Immature natural killer cell (primary cell): ENCODE results near the gene UGT2B15. TPM values are rescaled to one million over a fixed set of nuclear protein-coding genes. Genes with fewer than 3 reads are reported as not detected.
"Not testable (repeated sequence)": the region's sequence is repeated elsewhere in the genome, so short reads cannot be mapped to it uniquely, and the experiment has no call there.

ENCODE experiments used
- DNase-seq, 3 donors: peaks; one replicate each; pipeline ENCODE4 v3.0.0; 2022; ENCODE audit warnings: mixed read lengths in 1 of 3
- H3K27ac Mint-ChIP-seq, 6 donors: one replicate each; pipeline ENCODE4 v1.8.0; 2020; ENCODE audit warnings: mixed read lengths in 6 of 6, mild to moderate bottlenecking in 5 of 6, inconsistent platforms in 4 of 6, moderate library complexity in 3 of 6
- H3K27me3 Mint-ChIP-seq, 3 donors: one replicate each; pipeline ENCODE4 v1.8.0; 2020 to 2021; ENCODE audit warnings: low read depth in 3 of 3, mild to moderate bottlenecking in 3 of 3, mixed read lengths in 3 of 3, moderate library complexity in 3 of 3, inconsistent platforms in 1 of 3
- H3K36me3 Mint-ChIP-seq, 3 donors: one replicate each; pipeline ENCODE4 v1.8.0; 2020; ENCODE audit warnings: mixed read lengths in 3 of 3, inconsistent platforms in 2 of 3, mild to moderate bottlenecking in 2 of 3
- H3K4me1 Mint-ChIP-seq, 2 donors: one replicate each; pipeline ENCODE4 v1.8.0; 2020; ENCODE audit warnings: inconsistent platforms in 2 of 2, mild to moderate bottlenecking in 2 of 2, mixed read lengths in 2 of 2, moderate library complexity in 1 of 2
- H3K4me3 Mint-ChIP-seq, 5 donors: one replicate each; pipeline ENCODE4 v1.8.0; 2020; ENCODE audit warnings: mild to moderate bottlenecking in 5 of 5, mixed read lengths in 5 of 5, inconsistent platforms in 3 of 5, moderate library complexity in 3 of 5
- H3K9me3 Mint-ChIP-seq, 6 donors: one replicate each; pipeline ENCODE4 v1.8.0; 2020; ENCODE audit warnings: mild to moderate bottlenecking in 6 of 6, mixed read lengths in 6 of 6, inconsistent platforms in 4 of 6, moderate library complexity in 3 of 6
- polyA plus RNA-seq, 3 donors: library from polyadenylated mRNA; unstranded; fragments of 300-500 nt; fragmentation: Illumina TruSeq; gene quantifications; one replicate each; pipeline ENCODE4 v1.2.3, GENCODE V29; 2021

UGT2B15 gene
- polyA plus RNA-seq: not detected

DNA sequence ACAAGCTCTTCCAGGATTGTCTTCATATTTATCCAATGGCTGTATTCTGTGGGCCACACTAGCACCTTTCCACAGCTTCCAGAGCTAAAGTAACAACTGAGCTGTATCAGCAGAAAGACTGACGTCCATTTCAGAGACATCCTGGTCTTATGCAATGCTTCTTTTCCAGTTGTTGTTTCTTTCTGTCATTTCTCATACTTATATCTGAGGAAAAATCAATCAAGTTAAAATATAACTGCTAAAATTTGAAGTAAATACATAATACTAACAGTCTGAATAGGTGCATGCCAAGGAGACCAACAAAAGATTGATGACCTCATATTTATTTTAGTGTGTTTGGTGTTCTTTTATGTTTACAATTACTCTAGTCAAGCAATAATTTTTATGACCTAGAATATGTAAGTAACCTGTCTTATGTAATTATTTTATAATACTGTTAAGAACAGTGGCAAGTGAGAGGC, at the start of gene UGT2B15:
Gene UGT2B15, minus strand, starts transcription at position 174 of the 461 bp plus-strand sequence. Its CDS starts 34 bp downstream, at position 140.
- H3K27me3 Mint-ChIP-seq, H3K36me3 Mint-ChIP-seq, H3K4me1 Mint-ChIP-seq, H3K4me3 Mint-ChIP-seq, H3K27ac Mint-ChIP-seq, DNase-seq: not testable (repeated sequence)
- peaks cover 3 to 19% (median 11%) of the 10 kb centered on the region in 6 donors for H3K9me3 Mint-ChIP-seq

DNA sequence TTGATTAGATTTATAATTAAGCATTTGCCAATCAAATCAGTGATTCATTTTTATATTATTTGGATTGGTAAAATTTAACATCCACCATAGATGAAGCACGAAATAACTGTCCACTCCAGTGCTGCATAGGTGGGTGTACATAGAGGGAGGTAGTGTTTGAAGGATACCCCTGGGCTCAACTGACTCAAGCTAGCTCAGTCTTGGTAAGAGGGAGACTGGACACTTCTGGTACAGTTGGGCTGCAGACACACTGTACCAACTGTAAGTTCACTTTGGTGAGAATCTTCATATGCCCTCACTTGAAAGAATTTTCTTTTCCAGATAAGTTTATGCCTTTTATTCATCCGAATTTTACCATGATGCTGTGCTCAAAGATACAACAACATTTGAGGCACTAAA, 48.6 kb upstream of the UGT2B15 start:
- H3K27ac Mint-ChIP-seq: no peak overlapping the region
- DNase-seq: no peak
- no peaks in the 10 kb centered on the region for H3K4me1 Mint-ChIP-seq
- no peak overlapping the region for H3K4me3 Mint-ChIP-seq
- no peaks in the 10 kb centered on the region for H3K36me3 Mint-ChIP-seq
- peaks cover 3 to 16% (median 10%) of the 10 kb centered on the region in 6 donors for H3K9me3 Mint-ChIP-seq
- H3K27me3 Mint-ChIP-seq: peaks cover 0 to 8% (median 0%) of the 10 kb centered on the region in 3 donors

DNA sequence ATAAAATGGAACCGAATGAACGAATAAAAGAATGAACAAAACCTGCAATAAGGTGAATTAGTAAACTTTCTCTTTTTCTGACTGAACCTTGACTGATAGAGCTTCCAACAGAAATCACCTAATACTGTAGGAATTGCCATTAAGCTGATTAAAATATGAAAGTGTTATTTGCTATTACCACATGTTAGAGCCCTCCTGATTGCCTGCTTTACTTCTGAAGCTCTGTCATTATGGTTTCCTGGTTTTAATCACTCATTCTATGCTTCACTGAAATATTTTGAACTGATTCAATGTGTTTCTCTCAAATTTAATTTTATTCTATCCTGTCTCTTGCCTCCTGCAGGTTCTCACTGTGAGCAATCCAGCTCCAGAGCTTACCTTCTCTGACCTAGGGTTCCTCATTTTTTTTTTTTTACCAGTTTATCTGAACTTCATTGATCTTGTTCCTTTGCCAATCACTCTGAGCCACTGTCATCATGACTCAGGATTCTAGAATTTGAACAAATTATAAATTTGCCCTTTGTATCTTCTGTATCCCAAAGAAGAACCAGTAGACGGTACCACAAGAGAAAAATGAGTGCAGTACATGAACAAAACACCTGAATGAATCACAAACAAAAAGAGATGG, 48.1 kb upstream of the UGT2B15 start:
- DNase-seq: no peak
- H3K4me1 Mint-ChIP-seq: no peaks in the 10 kb centered on the region
- no peaks in the 10 kb centered on the region for H3K36me3 Mint-ChIP-seq

DNA sequence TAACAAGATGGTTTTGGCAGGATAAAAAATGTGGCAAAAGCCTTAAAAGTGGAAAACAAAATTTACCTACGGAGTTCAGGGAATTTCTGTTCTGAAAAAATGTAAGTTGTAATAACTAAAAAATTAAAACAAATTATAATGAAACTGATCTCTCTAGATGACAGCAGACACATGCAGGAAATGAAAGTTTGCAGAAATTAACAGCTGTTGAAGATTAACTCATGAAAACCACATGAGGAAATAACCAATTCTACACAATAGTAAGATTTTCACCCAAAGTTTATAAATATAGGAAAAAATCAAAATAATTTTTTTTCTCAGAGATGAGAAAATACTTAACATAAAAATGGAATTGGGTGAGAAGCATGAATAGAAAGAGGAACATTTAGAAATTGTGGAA, 47.5 kb upstream of the UGT2B15 start:
- peaks cover 3 to 14% (median 10%) of the 10 kb centered on the region in 6 donors for H3K9me3 Mint-ChIP-seq
- H3K27ac Mint-ChIP-seq: no peak overlapping the region
- H3K27me3 Mint-ChIP-seq: peaks cover 0 to 7% (median 0%) of the 10 kb centered on the region in 3 donors
- DNase-seq: no peak
- no peaks in the 10 kb centered on the region for H3K4me1 Mint-ChIP-seq
- no peaks in the 10 kb centered on the region for H3K36me3 Mint-ChIP-seq
- H3K4me3 Mint-ChIP-seq: no peak overlapping the region

More for the DNA sequence above, 48.1 kb upstream of the UGT2B15 start:
- Mint-ChIP-seq H3K27me3 (peaks cover 0 to 8% (median 0%) of the 10 kb centered on the region in 3 donors), H3K27ac (no peak overlapping the region), H3K9me3 (peaks cover 3 to 15% (median 10%) of the 10 kb centered on the region in 6 donors), H3K4me3 (no peak overlapping the region)

DNA sequence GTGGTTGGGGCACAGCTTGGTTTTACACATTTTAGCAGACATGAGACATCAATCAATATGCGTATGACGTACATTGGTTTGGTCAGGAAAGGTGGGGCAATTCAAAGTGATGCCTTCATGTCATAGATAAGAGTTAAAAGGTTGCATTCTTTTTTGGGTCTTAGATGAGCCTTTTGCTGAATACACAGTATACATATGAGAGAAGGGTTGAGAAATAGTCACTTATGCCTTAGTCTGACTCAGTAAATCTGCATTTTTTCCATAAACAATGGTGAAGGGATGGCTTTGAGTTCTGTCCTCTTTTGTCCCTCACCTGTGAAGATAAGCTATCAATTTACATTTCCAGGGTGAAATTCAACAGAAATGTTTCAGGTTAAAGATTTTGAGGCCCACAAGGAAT, 43.9 kb upstream of the UGT2B15 start:
- Mint-ChIP-seq H3K4me1 (no peaks in the 10 kb centered on the region), H3K27me3 (peaks cover 0 to 4% (median 0%) of the 10 kb centered on the region in 3 donors), H3K27ac (no peak overlapping the region), H3K9me3 (peaks cover 0 to 10% (median 2%) of the 10 kb centered on the region in 6 donors), H3K4me3 (no peak overlapping the region), H3K36me3 (no peaks in the 10 kb centered on the region)
- DNase-seq: no peak

DNA sequence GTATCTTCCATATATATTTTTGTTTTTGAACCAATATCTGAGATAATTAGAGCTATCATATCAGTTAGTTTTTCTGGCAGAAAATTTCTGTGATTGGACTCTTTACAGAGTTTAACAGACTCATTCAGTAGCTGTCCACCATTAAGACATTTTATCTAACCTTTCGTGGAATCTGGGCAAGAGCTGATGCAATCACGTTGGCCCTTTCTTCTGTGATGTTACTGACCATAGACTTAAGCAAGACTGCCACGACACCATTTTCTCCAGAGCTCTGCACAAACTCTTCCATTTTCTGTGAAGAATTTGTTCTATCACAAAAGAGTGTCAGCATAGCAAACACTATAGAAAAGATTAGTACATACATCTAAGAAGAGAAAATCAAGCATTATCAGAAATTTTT, 41.8 kb upstream of the UGT2B15 start:
- H3K4me3 Mint-ChIP-seq: no peak overlapping the region
- no peaks in the 10 kb centered on the region for H3K36me3 Mint-ChIP-seq
- no peaks in the 10 kb centered on the region for H3K4me1 Mint-ChIP-seq
- H3K9me3 Mint-ChIP-seq: peaks cover 3 to 10% (median 7%) of the 10 kb centered on the region in 6 donors
- no peak overlapping the region for H3K27ac Mint-ChIP-seq
- DNase-seq: no peak
- H3K27me3 Mint-ChIP-seq: peaks cover 0 to 7% (median 0%) of the 10 kb centered on the region in 3 donors

DNA sequence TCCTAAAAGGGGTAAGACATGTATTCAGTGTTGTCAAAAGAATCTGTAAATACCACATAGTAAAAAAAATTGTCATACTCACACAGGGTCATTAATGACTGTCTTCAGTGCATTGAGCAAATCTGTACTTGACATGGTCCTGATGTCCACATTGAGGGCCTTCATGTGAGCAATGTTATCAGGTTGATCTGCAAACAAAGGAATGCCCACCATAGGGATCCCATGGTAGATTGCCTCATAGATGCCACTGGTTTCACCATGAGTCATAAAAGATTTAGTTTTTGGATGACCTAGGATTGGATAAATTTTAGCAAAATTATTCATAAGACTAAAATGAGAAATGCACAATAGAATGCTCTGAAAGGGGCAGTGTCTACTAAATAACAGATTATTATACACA, 38.1 kb upstream of the UGT2B15 start:
- H3K36me3 Mint-ChIP-seq: no peaks in the 10 kb centered on the region
- H3K27ac Mint-ChIP-seq: no peak overlapping the region
- no peak overlapping the region for H3K4me3 Mint-ChIP-seq
- H3K4me1 Mint-ChIP-seq: no peaks in the 10 kb centered on the region
- H3K9me3 Mint-ChIP-seq: peaks cover 3 to 18% (median 10%) of the 10 kb centered on the region in 6 donors
- DNase-seq: no peak
- peaks cover 0 to 5% (median 0%) of the 10 kb centered on the region in 3 donors for H3K27me3 Mint-ChIP-seq

DNA sequence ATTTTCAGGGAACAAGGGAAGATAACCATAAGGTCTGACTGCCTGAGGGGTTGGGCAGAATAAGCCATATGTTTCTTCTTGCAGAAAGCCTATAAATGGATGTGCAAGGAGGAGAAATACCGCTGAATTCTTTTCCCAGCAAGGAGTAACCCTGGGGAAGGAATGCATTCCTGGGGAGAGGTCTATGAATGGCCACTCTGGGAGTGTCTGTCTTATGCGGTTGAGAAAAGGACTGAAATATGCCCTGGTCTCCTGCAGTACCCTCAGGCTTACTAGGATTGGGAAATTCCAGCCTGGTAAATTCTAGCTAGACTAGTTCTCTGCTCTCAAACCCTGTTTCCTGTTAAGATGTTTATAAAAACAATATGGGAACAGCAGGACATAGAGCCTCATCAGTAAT, 32.7 kb upstream of the UGT2B15 start:
- H3K9me3 Mint-ChIP-seq: peaks cover 0 to 26% (median 11%) of the 10 kb centered on the region in 6 donors
- not testable (repeated sequence) for H3K4me3 Mint-ChIP-seq, H3K27ac Mint-ChIP-seq, H3K27me3 Mint-ChIP-seq, DNase-seq, H3K36me3 Mint-ChIP-seq, H3K4me1 Mint-ChIP-seq

DNA sequence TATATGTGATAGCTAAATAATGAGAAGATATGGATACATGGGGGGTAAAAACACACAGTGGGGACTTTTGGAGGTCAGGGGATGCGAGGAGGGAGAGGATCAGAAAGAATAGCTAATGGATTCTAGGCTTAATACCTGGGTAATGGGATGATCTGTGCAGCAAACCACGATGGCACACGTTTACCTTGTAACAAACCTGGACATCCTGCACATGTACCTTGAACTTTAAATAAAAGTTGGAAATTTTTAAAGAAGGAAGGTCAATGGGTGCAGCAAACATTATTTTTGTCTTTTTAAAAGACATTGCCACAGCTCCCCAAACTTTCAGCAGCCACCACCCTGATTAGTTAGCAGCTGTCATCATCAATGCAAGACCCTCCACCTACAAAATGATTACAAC, 29.7 kb upstream of the UGT2B15 start:
- H3K9me3 Mint-ChIP-seq: peaks cover 5 to 27% (median 11%) of the 10 kb centered on the region in 6 donors
- H3K27me3 Mint-ChIP-seq: peaks cover 0 to 3% (median 2%) of the 10 kb centered on the region in 3 donors
- H3K4me1 Mint-ChIP-seq: no peaks in the 10 kb centered on the region
- no peak overlapping the region for H3K27ac Mint-ChIP-seq
- H3K4me3 Mint-ChIP-seq: no peak overlapping the region
- no peaks in the 10 kb centered on the region for H3K36me3 Mint-ChIP-seq
- no peak for DNase-seq

DNA sequence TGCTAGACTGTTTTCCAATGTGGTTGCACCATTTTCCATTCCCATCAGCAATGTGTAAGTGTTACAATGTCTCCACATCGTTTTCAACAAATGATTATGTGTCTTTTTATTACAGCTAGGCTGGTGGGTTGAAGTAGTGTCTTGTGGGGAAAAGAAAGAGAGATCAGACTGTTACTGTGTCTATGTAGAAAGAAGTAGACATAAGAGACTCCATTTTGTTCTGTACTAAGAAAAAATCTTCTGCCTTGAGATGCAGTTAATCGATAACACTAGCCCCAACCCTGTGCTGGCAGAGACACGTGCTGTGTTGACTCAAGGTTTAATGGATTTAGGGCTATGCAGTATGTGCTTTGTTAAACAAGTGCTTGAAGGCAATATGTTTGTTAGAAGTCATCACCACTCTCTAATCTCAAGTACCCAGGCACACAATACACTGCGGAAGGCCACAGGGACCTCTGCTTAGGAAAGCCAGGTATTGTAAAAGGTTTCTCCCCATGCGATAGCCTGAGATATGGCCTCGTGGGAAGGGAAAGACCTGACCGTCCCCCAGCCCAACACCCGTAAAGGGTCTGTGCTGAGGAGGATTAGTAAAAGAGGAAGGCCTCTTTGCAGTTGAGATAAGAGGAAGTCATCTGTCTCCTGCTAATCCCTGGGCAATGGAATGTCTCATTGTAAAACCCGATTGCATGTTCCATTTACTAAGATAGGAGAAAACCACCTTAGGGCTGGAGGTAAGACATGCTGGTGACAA, 23.0 kb upstream of the UGT2B15 start:
- Mint-ChIP-seq H3K27ac (no peak overlapping the region), H3K9me3 (peaks cover 5 to 20% (median 9%) of the 10 kb centered on the region in 6 donors), H3K4me3 (no peak overlapping the region), H3K36me3 (no peaks in the 10 kb centered on the region), H3K4me1 (no peaks in the 10 kb centered on the region), H3K27me3 (peaks cover 0 to 2% (median 0%) of the 10 kb centered on the region in 3 donors)
- DNase-seq: no peak

DNA sequence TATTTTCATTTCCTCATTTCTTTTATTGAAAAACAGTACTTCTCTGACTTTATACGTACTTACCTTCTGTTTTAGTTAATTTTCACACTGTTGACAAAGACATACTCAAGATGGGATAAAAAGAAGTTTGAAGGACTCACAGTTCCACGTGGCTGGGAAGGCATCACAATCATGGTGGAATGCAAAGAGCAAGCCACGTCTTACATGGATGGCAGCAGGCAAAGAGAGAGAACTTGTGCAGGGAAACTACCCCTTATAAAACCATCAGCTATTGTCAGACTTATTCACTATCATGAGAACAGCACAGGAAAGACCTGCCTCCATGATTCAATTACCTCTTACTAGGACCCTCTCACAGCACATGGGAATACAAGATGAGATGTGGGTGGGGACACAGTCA, 20.7 kb upstream of the UGT2B15 start:
- H3K4me3 Mint-ChIP-seq: no peak overlapping the region
- H3K4me1 Mint-ChIP-seq: no peaks in the 10 kb centered on the region
- H3K36me3 Mint-ChIP-seq: no peaks in the 10 kb centered on the region
- H3K27me3 Mint-ChIP-seq: no peaks in the 10 kb centered on the region
- DNase-seq: no peak
- no peak overlapping the region for H3K27ac Mint-ChIP-seq
- H3K9me3 Mint-ChIP-seq: peaks cover 0 to 14% (median 3%) of the 10 kb centered on the region in 6 donors

DNA sequence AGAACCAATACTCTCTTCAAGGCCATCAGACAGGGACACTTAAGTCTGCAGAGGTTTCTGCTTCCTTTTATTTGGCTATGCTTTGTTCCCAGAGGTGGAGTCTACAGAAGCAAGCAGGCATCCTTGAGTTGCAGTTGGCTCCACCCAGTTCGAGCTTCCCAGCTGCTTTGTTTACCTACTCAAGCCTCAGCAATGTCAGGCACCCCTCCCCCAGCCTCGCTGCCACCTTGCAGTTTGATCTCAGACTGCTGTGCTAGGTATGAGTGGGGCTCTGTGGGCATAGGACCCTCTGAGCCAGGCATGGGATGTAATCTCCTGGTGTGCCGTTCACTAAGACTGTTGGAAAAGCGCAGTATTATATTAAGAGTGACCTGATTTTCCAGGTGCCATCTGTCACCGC, 12.6 kb upstream of the UGT2B15 start:
- DNase-seq: no peak
- no peaks in the 10 kb centered on the region for H3K4me1 Mint-ChIP-seq
- H3K9me3 Mint-ChIP-seq: peaks cover 4 to 24% (median 17%) of the 10 kb centered on the region in 6 donors
- H3K27me3 Mint-ChIP-seq: peaks cover 0 to 2% (median 0%) of the 10 kb centered on the region in 3 donors
- H3K4me3 Mint-ChIP-seq: no peak overlapping the region
- peaks cover 0 to 4% (median 0%) of the 10 kb centered on the region in 3 donors for H3K36me3 Mint-ChIP-seq
- H3K27ac Mint-ChIP-seq: no peak overlapping the region

DNA sequence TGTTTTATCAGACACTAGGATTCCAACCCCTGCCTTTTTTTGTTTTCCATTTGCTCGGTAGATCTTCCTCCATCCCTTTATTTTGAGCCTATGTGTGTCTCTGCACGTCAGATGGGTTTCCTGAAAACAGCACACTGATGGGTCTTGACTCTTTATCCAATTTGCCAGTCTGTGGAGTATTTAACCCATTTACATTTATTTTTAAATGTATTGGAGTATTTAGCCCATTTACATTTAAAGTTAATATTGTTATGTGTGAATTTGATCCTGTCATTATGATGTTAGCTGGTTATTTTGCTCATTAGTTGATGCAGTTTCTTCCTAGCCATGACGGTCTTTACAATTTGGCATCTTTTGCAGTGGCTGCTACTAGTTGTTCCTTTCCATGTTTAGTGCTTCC, 10.8 kb upstream of the UGT2B15 start:
- not testable (repeated sequence) for DNase-seq, H3K27me3 Mint-ChIP-seq, H3K4me3 Mint-ChIP-seq, H3K36me3 Mint-ChIP-seq, H3K27ac Mint-ChIP-seq, H3K4me1 Mint-ChIP-seq
- H3K9me3 Mint-ChIP-seq: peaks cover 4 to 30% (median 18%) of the 10 kb centered on the region in 6 donors

DNA sequence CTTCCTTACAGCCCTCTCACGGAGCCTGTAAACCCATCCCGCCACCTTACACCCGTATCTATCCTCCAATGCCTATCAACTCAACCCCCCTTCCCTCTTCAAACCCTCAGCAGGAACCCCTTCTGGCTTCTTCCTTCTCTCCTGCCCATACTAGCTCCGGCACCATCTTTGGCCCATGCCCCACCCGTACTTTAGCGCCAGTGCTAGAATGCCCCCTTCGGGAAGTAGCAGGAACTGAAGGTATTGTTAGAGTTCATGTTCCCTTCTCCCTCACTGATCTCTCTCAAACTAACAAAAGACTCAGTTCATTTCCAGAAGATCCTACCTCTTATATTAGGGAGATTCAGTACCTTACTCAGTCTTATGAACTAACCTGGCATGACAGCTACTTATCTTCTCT, 2.7 kb upstream of the UGT2B15 start:
- H3K27ac Mint-ChIP-seq: no peak overlapping the region
- no peaks in the 10 kb centered on the region for H3K36me3 Mint-ChIP-seq
- no peaks in the 10 kb centered on the region for H3K4me1 Mint-ChIP-seq
- peaks cover 4 to 31% (median 21%) of the 10 kb centered on the region in 6 donors for H3K9me3 Mint-ChIP-seq
- H3K4me3 Mint-ChIP-seq: no peak overlapping the region
- H3K27me3 Mint-ChIP-seq: peaks cover 0 to 4% (median 1%) of the 10 kb centered on the region in 3 donors
- no peak for DNase-seq
